Neural cell (in vitro differentiated cells): ENCODE measurements around the gene TMEM127.

Experiments used
- EP300 ChIP-seq: fragments of 450-650 bp; conservative IDR thresholded peaks from 2 replicates; pipeline ENCODE4 v1.6.1; 2014; ENCODE audit warnings: antibody characterized with exemption, mild to moderate bottlenecking, moderate library complexity; ENCODE audit not compliant: poor library complexity, severe bottlenecking
- POLR2AphosphoS5 ChIP-seq: IDR thresholded peaks from 2 replicates; pipeline ENCODE4 v1.6.1; 2012
- TAF1 ChIP-seq: IDR thresholded peaks from 2 replicates; pipeline ENCODE4 v1.6.1; 2012; ENCODE audit warnings: low read depth
- TF ChIP-seq, protein P1 (sequence below): fragments of 450-650 bp; IDR thresholded peaks from 2 replicates; pipeline ENCODE4 v1.5.1; 2014; ENCODE audit warnings: antibody characterized with exemption, mild to moderate bottlenecking, moderate library complexity; ENCODE audit not compliant: poor library complexity, severe bottlenecking

DNA sequence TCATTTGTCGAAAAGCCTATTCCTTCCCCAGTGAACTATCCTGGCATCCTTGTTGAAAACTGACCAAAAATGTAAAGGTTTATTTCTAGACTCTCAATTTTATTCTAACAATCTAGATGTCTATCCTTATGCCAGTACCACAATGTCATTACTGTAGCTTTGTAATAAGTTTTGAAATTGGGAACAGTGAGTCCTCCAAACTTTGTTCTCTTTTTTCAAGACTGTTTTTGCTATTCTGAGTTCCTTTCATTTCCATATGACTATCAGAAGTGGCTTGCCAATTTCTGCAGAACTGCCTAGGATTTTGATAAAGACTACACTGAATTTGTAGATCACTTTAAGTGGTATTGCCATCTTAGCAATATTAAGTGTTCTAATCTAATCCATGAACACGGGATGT is 66.9 kb downstream of the TMEM127 start:
- TF ChIP-seq, protein P1, sequence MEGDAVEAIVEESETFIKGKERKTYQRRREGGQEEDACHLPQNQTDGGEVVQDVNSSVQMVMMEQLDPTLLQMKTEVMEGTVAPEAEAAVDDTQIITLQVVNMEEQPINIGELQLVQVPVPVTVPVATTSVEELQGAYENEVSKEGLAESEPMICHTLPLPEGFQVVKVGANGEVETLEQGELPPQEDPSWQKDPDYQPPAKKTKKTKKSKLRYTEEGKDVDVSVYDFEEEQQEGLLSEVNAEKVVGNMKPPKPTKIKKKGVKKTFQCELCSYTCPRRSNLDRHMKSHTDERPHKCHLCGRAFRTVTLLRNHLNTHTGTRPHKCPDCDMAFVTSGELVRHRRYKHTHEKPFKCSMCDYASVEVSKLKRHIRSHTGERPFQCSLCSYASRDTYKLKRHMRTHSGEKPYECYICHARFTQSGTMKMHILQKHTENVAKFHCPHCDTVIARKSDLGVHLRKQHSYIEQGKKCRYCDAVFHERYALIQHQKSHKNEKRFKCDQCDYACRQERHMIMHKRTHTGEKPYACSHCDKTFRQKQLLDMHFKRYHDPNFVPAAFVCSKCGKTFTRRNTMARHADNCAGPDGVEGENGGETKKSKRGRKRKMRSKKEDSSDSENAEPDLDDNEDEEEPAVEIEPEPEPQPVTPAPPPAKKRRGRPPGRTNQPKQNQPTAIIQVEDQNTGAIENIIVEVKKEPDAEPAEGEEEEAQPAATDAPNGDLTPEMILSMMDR, result no peak
- no peak for TF ChIP-seq POLR2AphosphoS5
- TF ChIP-seq EP300, result no peak
- no peak for TF ChIP-seq TAF1
